GM23338 (cell line): Measurements from ENCODE around the gene DOCK7. TPM values are rescaled to one million over a fixed set of nuclear protein-coding genes. Genes with fewer than 3 reads are reported as not detected.

Source experiments
- ATAC-seq: fragments of 200-7000 bp; cut with Tn5 transposase; 3 replicates; pipeline ENCODE4 v1.9.1; 2020
- DNase-seq: peaks from one replicate; pipeline ENCODE4 v3.0.0-alpha.2; 2015; ENCODE audit warnings: low spot score
- H2AFZ ChIP-seq: fragments of 200-600 bp; sonication (generic); 2 replicates; pipeline ENCODE4 v1.8.0; 2016; ENCODE audit warnings: antibody characterized with exemption, mild to moderate bottlenecking, moderate library complexity
- H3F3A ChIP-seq: fragments of 200-600 bp; sonication (generic); replicated peaks from 2 replicates; pipeline ENCODE4 v1.8.0; 2017; ENCODE audit warnings: antibody characterized with exemption, mixed run types, low read depth
- H3K27ac ChIP-seq: fragments of 200-600 bp; sonication (generic); 2 replicates; pipeline ENCODE4 v1.6.1; 2016; ENCODE audit warnings: low read depth
- H3K27me3 ChIP-seq: fragments of 200-600 bp; sonication (generic); 2 replicates; pipeline ENCODE4 v1.8.0; 2016; ENCODE audit warnings: mild to moderate bottlenecking, mixed run types, moderate library complexity; ENCODE audit not compliant: insufficient read depth
- H3K36me3 ChIP-seq: fragments of 200-600 bp; sonication (generic); 2 replicates; pipeline ENCODE4 v1.8.0; 2016; ENCODE audit warnings: mild to moderate bottlenecking; ENCODE audit not compliant: insufficient read depth
- H3K4me1 ChIP-seq: fragments of 200-600 bp; sonication (generic); 2 replicates; pipeline ENCODE4 v1.8.0; 2016; ENCODE audit warnings: mild to moderate bottlenecking, moderate library complexity; ENCODE audit not compliant: insufficient read depth
- H3K4me2 ChIP-seq: fragments of 200-600 bp; sonication (generic); 2 replicates; pipeline ENCODE4 v1.7.1; 2017; ENCODE audit warnings: mixed run types
- H3K4me3 ChIP-seq: fragments of 200-600 bp; sonication (generic); 2 replicates; pipeline ENCODE4 v1.6.1; 2016; ENCODE audit warnings: mixed run types
- H3K79me2 ChIP-seq: fragments of 200-600 bp; sonication (generic); replicated peaks from 2 replicates; pipeline ENCODE4 v1.8.0; 2017; ENCODE audit warnings: mild to moderate bottlenecking; ENCODE audit not compliant: insufficient read depth
- H3K9me2 ChIP-seq: fragments of 200-600 bp; sonication (generic); 2 replicates; pipeline ENCODE4 v1.8.0; 2017; ENCODE audit not compliant: insufficient read depth
- H4K20me1 ChIP-seq: fragments of 200-600 bp; sonication (generic); replicated peaks from 2 replicates; pipeline ENCODE4 v1.8.0; 2017; ENCODE audit warnings: mild to moderate bottlenecking; ENCODE audit not compliant: insufficient read depth
- H3K27ac Mint-ChIP-seq: 2 replicates; pipeline ENCODE4 v1.8.0; 2020; ENCODE audit warnings: inconsistent platforms, mild to moderate bottlenecking, moderate library complexity, mixed read lengths
- H3K27me3 Mint-ChIP-seq: 3 replicates; pipeline ENCODE4 v1.8.0; 2022; ENCODE audit warnings: low read depth, mild to moderate bottlenecking, moderate library complexity, mixed read lengths, inconsistent platforms; ENCODE audit not compliant: insufficient read depth, poor library complexity
- H3K36me3 Mint-ChIP-seq: 3 replicates; pipeline ENCODE4 v1.8.0; 2021; ENCODE audit warnings: low read depth, mild to moderate bottlenecking, inconsistent platforms, moderate library complexity, mixed read lengths
- H3K4me1 Mint-ChIP-seq: 3 replicates; pipeline ENCODE4 v1.8.0; 2020; ENCODE audit warnings: mild to moderate bottlenecking, inconsistent platforms, mixed read lengths
- H3K4me3 Mint-ChIP-seq: 3 replicates; pipeline ENCODE4 v1.8.0; 2021; ENCODE audit warnings: moderate library complexity, mild to moderate bottlenecking, inconsistent platforms, mixed read lengths
- H3K9me3 Mint-ChIP-seq: 3 replicates; pipeline ENCODE4 v1.8.0; 2020; ENCODE audit warnings: moderate library complexity, mild to moderate bottlenecking, inconsistent platforms, mixed read lengths
- CREB1 ChIP-seq: fragments of 250-450 bp; sonication (Bioruptor Pico); IDR thresholded peaks from 2 replicates; pipeline ENCODE4 v1.5.0; 2020; ENCODE audit warnings: low read depth, mild to moderate bottlenecking, moderate library complexity
- EZH2 ChIP-seq: fragments of 200-600 bp; sonication (generic); IDR thresholded peaks from one replicate; pipeline ENCODE4 v1.8.0; 2017; ENCODE audit warnings: antibody characterized with exemption, mild to moderate bottlenecking, low read depth; ENCODE audit not compliant: unreplicated experiment
- EZH2phosphoT487 ChIP-seq: fragments of 200-600 bp; sonication (generic); IDR thresholded peaks from one replicate; pipeline ENCODE4 v1.8.1; 2018; ENCODE audit warnings: antibody characterized with exemption; ENCODE audit not compliant: unreplicated experiment
- JUNB ChIP-seq: IDR thresholded peaks from one replicate; pipeline ENCODE4 v1.6.1; 2016; ENCODE audit warnings: antibody characterized with exemption; ENCODE audit not compliant: unreplicated experiment
- NANOG ChIP-seq: IDR thresholded peaks from 2 replicates; pipeline ENCODE4 v1.6.1; 2016; ENCODE audit warnings: antibody characterized with exemption, borderline replicate concordance
- POLR2AphosphoS5 ChIP-seq: IDR thresholded peaks from 2 replicates; pipeline ENCODE4 v1.6.1; 2016; ENCODE audit warnings: antibody characterized with exemption, low read depth
- STAT1 ChIP-seq: IDR thresholded peaks from one replicate; pipeline ENCODE4 v1.6.1; 2016; ENCODE audit warnings: antibody characterized with exemption; ENCODE audit not compliant: unreplicated experiment
- ZNF114 ChIP-seq: fragments of 250-450 bp; sonication (Bioruptor Pico); IDR thresholded peaks from 2 replicates; pipeline ENCODE4 v1.5.0; 2020; ENCODE audit warnings: mild to moderate bottlenecking, moderate library complexity
- ZNF331 ChIP-seq: fragments of 250-450 bp; sonication (Bioruptor Pico); IDR thresholded peaks from 2 replicates; pipeline ENCODE4 v1.5.0; 2020; ENCODE audit warnings: low read depth, mild to moderate bottlenecking, moderate library complexity
- polyA plus RNA-seq: library from polyadenylated mRNA; unstranded; fragments of >200 nt; fragmentation: Nextera tagmentation; extraction: Ambion mirVana; gene quantifications from 2 replicates; pipeline ENCODE4 v1.2.1, GENCODE V29; 2016
- total RNA-seq: library from RNA; depleted of rRNA; stranded (reverse); fragments of >200 nt; shearing (Covaris generic); gene quantifications from 2 replicates; pipeline ENCODE4 v1.2.3, GENCODE V29; 2014
- TF ChIP-seq, protein P1 (sequence below): IDR thresholded peaks from 2 replicates; pipeline ENCODE4 v1.6.1; 2016; ENCODE audit warnings: antibody characterized with exemption
- TF ChIP-seq, protein P2 (sequence below): IDR thresholded peaks from one replicate; pipeline ENCODE4 v1.6.1; 2018; ENCODE audit warnings: antibody characterized with exemption; ENCODE audit not compliant: unreplicated experiment
- TF ChIP-seq, protein P3 (sequence below): fragments of 250-450 bp; sonication (Bioruptor Pico); IDR thresholded peaks from 2 replicates; pipeline ENCODE4 v1.5.0; 2020; ENCODE audit warnings: mild to moderate bottlenecking, moderate library complexity
- TF ChIP-seq, protein P4 (sequence below), 2 experiments: fragments of 200-600 bp in 1 of 2; sonication (generic) in 1 of 2; conservative IDR thresholded peaks; 2 replicates each; pipeline versions ENCODE4 v1.5.1 to v1.6.1; 2016 to 2017; ENCODE audit warnings: antibody characterized with exemption in 2 of 2, low read depth in 2 of 2, mild to moderate bottlenecking in 2 of 2, moderate library complexity in 1 of 2

DOCK7 gene
- total and polyA plus RNA-seq, 2 experiments from 2014 or later = 20.5 to 37.3 TPM

DNA sequence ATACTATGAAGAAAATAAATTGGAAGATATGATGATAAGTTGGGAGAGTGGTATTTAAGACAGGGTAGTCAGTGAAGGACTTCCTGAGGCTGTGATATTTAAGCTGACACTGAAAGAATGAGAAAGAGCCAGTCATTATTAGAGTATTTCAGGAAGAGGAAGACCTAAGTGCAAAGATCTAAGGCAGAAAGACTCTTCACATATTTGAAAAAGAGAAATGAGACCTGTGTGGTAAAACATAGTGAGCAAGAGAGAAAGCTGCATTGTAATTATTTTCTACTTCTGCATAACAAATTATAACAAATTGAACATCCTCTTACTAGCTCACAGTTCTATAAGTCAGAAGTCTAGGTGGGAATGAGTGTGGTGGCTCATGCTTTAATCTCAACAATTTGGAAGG lies 34.6 kb upstream of the DOCK7 start:
- Histone ChIP-seq H3F3A (no peaks in the 10 kb centered on the region; the same call in 1 of the 2 replicates), H3K79me2 (no peaks in the 10 kb centered on the region), H4K20me1 (no peaks in the 10 kb centered on the region), H3K4me3 (no peak overlapping the region), H3K36me3 (no peaks in the 10 kb centered on the region), H3K4me2 (no peak overlapping the region), H3K27me3 (no peaks in the 10 kb centered on the region), H3K27ac (no peak overlapping the region), H2AFZ (no peak overlapping the region), H3K9me2 (no peaks in the 10 kb centered on the region), H3K4me1 (peaks cover 11% of the 10 kb centered on the region)
- H3K27me3 Mint-ChIP-seq = no peaks in the 10 kb centered on the region
- H3K4me1 Mint-ChIP-seq = peaks cover 25% of the 10 kb centered on the region
- ATAC-seq (no peak), DNase-seq (no peak)
- TF ChIP-seq, protein P1, sequence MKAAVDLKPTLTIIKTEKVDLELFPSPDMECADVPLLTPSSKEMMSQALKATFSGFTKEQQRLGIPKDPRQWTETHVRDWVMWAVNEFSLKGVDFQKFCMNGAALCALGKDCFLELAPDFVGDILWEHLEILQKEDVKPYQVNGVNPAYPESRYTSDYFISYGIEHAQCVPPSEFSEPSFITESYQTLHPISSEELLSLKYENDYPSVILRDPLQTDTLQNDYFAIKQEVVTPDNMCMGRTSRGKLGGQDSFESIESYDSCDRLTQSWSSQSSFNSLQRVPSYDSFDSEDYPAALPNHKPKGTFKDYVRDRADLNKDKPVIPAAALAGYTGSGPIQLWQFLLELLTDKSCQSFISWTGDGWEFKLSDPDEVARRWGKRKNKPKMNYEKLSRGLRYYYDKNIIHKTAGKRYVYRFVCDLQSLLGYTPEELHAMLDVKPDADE = no peak
- no peak for TF ChIP-seq NANOG
- TF ChIP-seq, protein P2, sequence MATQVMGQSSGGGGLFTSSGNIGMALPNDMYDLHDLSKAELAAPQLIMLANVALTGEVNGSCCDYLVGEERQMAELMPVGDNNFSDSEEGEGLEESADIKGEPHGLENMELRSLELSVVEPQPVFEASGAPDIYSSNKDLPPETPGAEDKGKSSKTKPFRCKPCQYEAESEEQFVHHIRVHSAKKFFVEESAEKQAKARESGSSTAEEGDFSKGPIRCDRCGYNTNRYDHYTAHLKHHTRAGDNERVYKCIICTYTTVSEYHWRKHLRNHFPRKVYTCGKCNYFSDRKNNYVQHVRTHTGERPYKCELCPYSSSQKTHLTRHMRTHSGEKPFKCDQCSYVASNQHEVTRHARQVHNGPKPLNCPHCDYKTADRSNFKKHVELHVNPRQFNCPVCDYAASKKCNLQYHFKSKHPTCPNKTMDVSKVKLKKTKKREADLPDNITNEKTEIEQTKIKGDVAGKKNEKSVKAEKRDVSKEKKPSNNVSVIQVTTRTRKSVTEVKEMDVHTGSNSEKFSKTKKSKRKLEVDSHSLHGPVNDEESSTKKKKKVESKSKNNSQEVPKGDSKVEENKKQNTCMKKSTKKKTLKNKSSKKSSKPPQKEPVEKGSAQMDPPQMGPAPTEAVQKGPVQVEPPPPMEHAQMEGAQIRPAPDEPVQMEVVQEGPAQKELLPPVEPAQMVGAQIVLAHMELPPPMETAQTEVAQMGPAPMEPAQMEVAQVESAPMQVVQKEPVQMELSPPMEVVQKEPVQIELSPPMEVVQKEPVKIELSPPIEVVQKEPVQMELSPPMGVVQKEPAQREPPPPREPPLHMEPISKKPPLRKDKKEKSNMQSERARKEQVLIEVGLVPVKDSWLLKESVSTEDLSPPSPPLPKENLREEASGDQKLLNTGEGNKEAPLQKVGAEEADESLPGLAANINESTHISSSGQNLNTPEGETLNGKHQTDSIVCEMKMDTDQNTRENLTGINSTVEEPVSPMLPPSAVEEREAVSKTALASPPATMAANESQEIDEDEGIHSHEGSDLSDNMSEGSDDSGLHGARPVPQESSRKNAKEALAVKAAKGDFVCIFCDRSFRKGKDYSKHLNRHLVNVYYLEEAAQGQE = no peak
- no peak for TF ChIP-seq POLR2AphosphoS5
- no peak for TF ChIP-seq JUNB
- TF ChIP-seq, protein P3, sequence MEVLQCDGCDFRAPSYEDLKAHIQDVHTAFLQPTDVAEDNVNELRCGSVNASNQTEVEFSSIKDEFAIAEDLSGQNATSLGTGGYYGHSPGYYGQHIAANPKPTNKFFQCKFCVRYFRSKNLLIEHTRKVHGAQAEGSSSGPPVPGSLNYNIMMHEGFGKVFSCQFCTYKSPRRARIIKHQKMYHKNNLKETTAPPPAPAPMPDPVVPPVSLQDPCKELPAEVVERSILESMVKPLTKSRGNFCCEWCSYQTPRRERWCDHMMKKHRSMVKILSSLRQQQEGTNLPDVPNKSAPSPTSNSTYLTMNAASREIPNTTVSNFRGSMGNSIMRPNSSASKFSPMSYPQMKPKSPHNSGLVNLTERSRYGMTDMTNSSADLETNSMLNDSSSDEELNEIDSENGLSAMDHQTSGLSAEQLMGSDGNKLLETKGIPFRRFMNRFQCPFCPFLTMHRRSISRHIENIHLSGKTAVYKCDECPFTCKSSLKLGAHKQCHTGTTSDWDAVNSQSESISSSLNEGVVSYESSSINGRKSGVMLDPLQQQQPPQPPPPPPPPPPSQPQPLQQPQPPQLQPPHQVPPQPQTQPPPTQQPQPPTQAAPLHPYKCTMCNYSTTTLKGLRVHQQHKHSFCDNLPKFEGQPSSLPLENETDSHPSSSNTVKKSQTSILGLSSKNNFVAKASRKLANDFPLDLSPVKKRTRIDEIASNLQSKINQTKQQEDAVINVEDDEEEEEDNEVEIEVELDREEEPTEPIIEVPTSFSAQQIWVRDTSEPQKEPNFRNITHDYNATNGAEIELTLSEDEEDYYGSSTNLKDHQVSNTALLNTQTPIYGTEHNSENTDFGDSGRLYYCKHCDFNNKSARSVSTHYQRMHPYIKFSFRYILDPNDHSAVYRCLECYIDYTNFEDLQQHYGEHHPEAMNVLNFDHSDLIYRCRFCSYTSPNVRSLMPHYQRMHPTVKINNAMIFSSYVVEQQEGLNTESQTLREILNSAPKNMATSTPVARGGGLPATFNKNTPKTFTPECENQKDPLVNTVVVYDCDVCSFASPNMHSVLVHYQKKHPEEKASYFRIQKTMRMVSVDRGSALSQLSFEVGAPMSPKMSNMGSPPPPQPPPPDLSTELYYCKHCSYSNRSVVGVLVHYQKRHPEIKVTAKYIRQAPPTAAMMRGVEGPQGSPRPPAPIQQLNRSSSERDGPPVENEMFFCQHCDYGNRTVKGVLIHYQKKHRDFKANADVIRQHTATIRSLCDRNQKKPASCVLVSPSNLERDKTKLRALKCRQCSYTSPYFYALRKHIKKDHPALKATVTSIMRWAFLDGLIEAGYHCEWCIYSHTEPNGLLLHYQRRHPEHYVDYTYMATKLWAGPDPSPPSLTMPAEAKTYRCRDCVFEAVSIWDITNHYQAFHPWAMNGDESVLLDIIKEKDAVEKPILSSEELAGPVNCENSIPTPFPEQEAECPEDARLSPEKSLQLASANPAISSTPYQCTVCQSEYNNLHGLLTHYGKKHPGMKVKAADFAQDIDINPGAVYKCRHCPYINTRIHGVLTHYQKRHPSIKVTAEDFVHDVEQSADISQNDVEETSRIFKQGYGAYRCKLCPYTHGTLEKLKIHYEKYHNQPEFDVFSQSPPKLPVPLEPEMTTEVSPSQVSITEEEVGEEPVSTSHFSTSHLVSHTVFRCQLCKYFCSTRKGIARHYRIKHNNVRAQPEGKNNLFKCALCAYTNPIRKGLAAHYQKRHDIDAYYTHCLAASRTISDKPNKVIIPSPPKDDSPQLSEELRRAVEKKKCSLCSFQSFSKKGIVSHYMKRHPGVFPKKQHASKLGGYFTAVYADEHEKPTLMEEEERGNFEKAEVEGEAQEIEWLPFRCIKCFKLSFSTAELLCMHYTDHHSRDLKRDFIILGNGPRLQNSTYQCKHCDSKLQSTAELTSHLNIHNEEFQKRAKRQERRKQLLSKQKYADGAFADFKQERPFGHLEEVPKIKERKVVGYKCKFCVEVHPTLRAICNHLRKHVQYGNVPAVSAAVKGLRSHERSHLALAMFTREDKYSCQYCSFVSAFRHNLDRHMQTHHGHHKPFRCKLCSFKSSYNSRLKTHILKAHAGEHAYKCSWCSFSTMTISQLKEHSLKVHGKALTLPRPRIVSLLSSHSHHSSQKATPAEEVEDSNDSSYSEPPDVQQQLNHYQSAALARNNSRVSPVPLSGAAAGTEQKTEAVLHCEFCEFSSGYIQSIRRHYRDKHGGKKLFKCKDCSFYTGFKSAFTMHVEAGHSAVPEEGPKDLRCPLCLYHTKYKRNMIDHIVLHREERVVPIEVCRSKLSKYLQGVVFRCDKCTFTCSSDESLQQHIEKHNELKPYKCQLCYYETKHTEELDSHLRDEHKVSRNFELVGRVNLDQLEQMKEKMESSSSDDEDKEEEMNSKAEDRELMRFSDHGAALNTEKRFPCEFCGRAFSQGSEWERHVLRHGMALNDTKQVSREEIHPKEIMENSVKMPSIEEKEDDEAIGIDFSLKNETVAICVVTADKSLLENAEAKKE = no peak
- TF ChIP-seq ZNF114 = no peak
- no peak for TF ChIP-seq CREB1 (CRISPR knock-in tag)
- no peak for TF ChIP-seq EZH2
- TF ChIP-seq ZNF331 = no peak
- TF ChIP-seq EZH2phosphoT487 = no peak
- TF ChIP-seq, protein P4, sequence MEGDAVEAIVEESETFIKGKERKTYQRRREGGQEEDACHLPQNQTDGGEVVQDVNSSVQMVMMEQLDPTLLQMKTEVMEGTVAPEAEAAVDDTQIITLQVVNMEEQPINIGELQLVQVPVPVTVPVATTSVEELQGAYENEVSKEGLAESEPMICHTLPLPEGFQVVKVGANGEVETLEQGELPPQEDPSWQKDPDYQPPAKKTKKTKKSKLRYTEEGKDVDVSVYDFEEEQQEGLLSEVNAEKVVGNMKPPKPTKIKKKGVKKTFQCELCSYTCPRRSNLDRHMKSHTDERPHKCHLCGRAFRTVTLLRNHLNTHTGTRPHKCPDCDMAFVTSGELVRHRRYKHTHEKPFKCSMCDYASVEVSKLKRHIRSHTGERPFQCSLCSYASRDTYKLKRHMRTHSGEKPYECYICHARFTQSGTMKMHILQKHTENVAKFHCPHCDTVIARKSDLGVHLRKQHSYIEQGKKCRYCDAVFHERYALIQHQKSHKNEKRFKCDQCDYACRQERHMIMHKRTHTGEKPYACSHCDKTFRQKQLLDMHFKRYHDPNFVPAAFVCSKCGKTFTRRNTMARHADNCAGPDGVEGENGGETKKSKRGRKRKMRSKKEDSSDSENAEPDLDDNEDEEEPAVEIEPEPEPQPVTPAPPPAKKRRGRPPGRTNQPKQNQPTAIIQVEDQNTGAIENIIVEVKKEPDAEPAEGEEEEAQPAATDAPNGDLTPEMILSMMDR (conservative IDR thresholded peaks at IDR 0.05; ENCODE audit: low read depth in 2 of 2) = no peak
- TF ChIP-seq STAT1 = no peak
- H3K27ac Mint-ChIP-seq = no peak overlapping the region
- H3K9me3 Mint-ChIP-seq = no peaks in the 10 kb centered on the region
- no peaks in the 10 kb centered on the region for H3K36me3 Mint-ChIP-seq
- no peak overlapping the region for H3K4me3 Mint-ChIP-seq
